Gastroesophageal sphincter (tissue), 3 donors: ENCODE measurements around the gene TMEM225B.

Experiments used
- POLR2A ChIP-seq, 2 donors: fragments of 450-650 bp; IDR thresholded peaks; one replicate each; pipeline ENCODE4 v1.6.1; 2017; ENCODE audit warnings: antibody characterized with exemption in 2 of 2, mild to moderate bottlenecking in 2 of 2, moderate library complexity in 1 of 2
- POLR2AphosphoS5 ChIP-seq: sonication (generic); formaldehyde crosslinking; IDR thresholded peaks from one replicate; pipeline ENCODE4 v1.6.1; 2017; ENCODE audit warnings: antibody characterized with exemption
- TF ChIP-seq, protein P1 (sequence below), 4 experiments: fragments of 200-600 bp in 2 of 4; fragments of 450-650 bp in 2 of 4; sonication (generic) in 1 of 4; IDR thresholded peaks; one replicate each; pipeline ENCODE4 v1.5.1; 2017 to 2019; ENCODE audit warnings: antibody characterized with exemption in 4 of 4, mild to moderate bottlenecking in 2 of 4, moderate library complexity in 2 of 4

- TF ChIP-seq, protein P1, sequence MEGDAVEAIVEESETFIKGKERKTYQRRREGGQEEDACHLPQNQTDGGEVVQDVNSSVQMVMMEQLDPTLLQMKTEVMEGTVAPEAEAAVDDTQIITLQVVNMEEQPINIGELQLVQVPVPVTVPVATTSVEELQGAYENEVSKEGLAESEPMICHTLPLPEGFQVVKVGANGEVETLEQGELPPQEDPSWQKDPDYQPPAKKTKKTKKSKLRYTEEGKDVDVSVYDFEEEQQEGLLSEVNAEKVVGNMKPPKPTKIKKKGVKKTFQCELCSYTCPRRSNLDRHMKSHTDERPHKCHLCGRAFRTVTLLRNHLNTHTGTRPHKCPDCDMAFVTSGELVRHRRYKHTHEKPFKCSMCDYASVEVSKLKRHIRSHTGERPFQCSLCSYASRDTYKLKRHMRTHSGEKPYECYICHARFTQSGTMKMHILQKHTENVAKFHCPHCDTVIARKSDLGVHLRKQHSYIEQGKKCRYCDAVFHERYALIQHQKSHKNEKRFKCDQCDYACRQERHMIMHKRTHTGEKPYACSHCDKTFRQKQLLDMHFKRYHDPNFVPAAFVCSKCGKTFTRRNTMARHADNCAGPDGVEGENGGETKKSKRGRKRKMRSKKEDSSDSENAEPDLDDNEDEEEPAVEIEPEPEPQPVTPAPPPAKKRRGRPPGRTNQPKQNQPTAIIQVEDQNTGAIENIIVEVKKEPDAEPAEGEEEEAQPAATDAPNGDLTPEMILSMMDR (IDR thresholded peaks at IDR 0.05) = no peak
- TF ChIP-seq POLR2A (IDR thresholded peaks at IDR 0.05) (no peak), POLR2AphosphoS5 (no peak)
These were observed 40.9 kb upstream of the TMEM225B start for GRCh38 chr7:99557196-99557607.
